HepG2 (cell line): Measurements from ENCODE around the gene CBX2. TPM values are rescaled to one million over a fixed set of nuclear protein-coding genes. Genes with fewer than 3 reads are reported as not detected.
A peak's percentile ranks its signal among the peaks of the same experiment; 100 is the strongest.

Experiments
- AGO2 ChIP-seq: fragments of 200-400 bp; formaldehyde crosslinking; optimal IDR thresholded peaks from 2 replicates; pipeline ENCODE3; 2017; ENCODE audit warnings: mild to moderate bottlenecking, low read depth, low read length, moderate library complexity
- CBX2 ChIP-seq, 2 experiments: fragments of 200-600 bp in 1 of 2; sonication (generic); formaldehyde crosslinking in 1 of 2; IDR thresholded peaks; 2 replicates each; pipeline versions ENCODE4 v1.7.0 to v1.8.1; 2018 to 2022; ENCODE audit warnings: low read depth in 2 of 2, low read length in 1 of 2, mild to moderate bottlenecking in 1 of 2, missing genetic modification reagents in 1 of 2
- DNMT3B ChIP-seq: conservative IDR thresholded peaks from 2 replicates; pipeline ENCODE4 v1.6.1; 2016; ENCODE audit warnings: missing biosample characterization, control low read depth
- DPF2 ChIP-seq: sonication (generic); formaldehyde crosslinking; IDR thresholded peaks from 2 replicates; pipeline ENCODE4 v1.4.0; 2020; ENCODE audit warnings: mild to moderate bottlenecking, low read depth, missing genetic modification reagents, borderline replicate concordance
- HNRNPLL ChIP-seq: fragments of 200-400 bp; formaldehyde crosslinking; IDR thresholded peaks from 2 replicates; pipeline ENCODE4 v1.6.1; 2017; ENCODE audit warnings: mild to moderate bottlenecking, low read depth, low read length; ENCODE audit not compliant: poor library complexity, severe bottlenecking
- HOXA3 ChIP-seq: sonication (generic); formaldehyde crosslinking; IDR thresholded peaks from 2 replicates; pipeline ENCODE4 v1.5.0; 2020; ENCODE audit warnings: missing genetic modification reagents
- MYC ChIP-seq: sonication (generic); formaldehyde crosslinking; IDR thresholded peaks from 2 replicates; pipeline ENCODE4 v1.9.0; 2021; ENCODE audit warnings: missing genetic modification reagents, borderline replicate concordance
- PITX1 ChIP-seq: sonication (generic); formaldehyde crosslinking; IDR thresholded peaks from 2 replicates; pipeline ENCODE4 v1.5.1; 2020; ENCODE audit warnings: mild to moderate bottlenecking, missing genetic modification reagents
- SALL1 ChIP-seq: sonication (generic); formaldehyde crosslinking; IDR thresholded peaks from 2 replicates; pipeline ENCODE4 v1.8.0; 2022; ENCODE audit warnings: mild to moderate bottlenecking, missing genetic modification reagents
- SNAI1 ChIP-seq: sonication (generic); formaldehyde crosslinking; IDR thresholded peaks from 2 replicates; pipeline ENCODE4 v1.5.0; 2020; ENCODE audit warnings: mild to moderate bottlenecking, missing genetic modification reagents, borderline replicate concordance
- SNAPC5 ChIP-seq: sonication (generic); formaldehyde crosslinking; IDR thresholded peaks from 2 replicates; pipeline ENCODE4 v1.8.1; 2023; ENCODE audit warnings: mild to moderate bottlenecking, missing genetic modification reagents, borderline replicate concordance
- SP4 ChIP-seq: sonication (generic); formaldehyde crosslinking; IDR thresholded peaks from 2 replicates; pipeline ENCODE4 v1.8.1; 2023; ENCODE audit warnings: mild to moderate bottlenecking, missing genetic modification reagents
- TEAD3 ChIP-seq: optimal IDR thresholded peaks from 2 replicates; pipeline ENCODE3; 2016; ENCODE audit warnings: borderline replicate concordance
- YY1 ChIP-seq: IDR thresholded peaks from 2 replicates; pipeline ENCODE4 v1.6.1; 2011; ENCODE audit warnings: low read length, low read depth, moderate library complexity, mild to moderate bottlenecking; ENCODE audit not compliant: insufficient read depth, insufficient replicate concordance
- ZFP36L1 ChIP-seq: sonication (generic); formaldehyde crosslinking; IDR thresholded peaks from 2 replicates; pipeline ENCODE4 v1.8.0; 2022; ENCODE audit warnings: mild to moderate bottlenecking, missing genetic modification reagents, moderate library complexity
- ZNF224 ChIP-seq: sonication (generic); formaldehyde crosslinking; IDR thresholded peaks from 2 replicates; pipeline ENCODE4 v1.5.0; 2020; ENCODE audit warnings: mild to moderate bottlenecking, missing genetic modification reagents
- ZNF235 ChIP-seq: sonication (generic); formaldehyde crosslinking; IDR thresholded peaks from 2 replicates; pipeline ENCODE4 v1.8.1; 2023; ENCODE audit warnings: mild to moderate bottlenecking, missing genetic modification reagents, borderline replicate concordance
- ZNF274 ChIP-seq: sonication (generic); formaldehyde crosslinking; IDR thresholded peaks from 2 replicates; pipeline ENCODE4 v1.5.1; 2020; ENCODE audit warnings: mild to moderate bottlenecking, missing genetic modification reagents
- ZNF3 ChIP-seq: IDR thresholded peaks from 2 replicates; pipeline ENCODE4 v1.7.0; 2017; ENCODE audit warnings: inconsistent platforms
- ZNF468 ChIP-seq: sonication (generic); formaldehyde crosslinking; IDR thresholded peaks from 2 replicates; pipeline ENCODE4 v1.8.0; 2022; ENCODE audit warnings: mild to moderate bottlenecking, moderate library complexity, missing genetic modification reagents
- ZNF883 ChIP-seq: sonication (generic); formaldehyde crosslinking; IDR thresholded peaks from 2 replicates; pipeline ENCODE4 v1.5.1; 2020; ENCODE audit warnings: mild to moderate bottlenecking, missing genetic modification reagents; ENCODE audit errors: not compliant biosample characterization
- polyA plus RNA-seq, 8 experiments: library from polyadenylated mRNA; depleted of rRNA in 3 of 8; stranded (reverse) in 7 of 8; unstranded in 1 of 8; fragments of >200 nt; fragmentation: Illumina TruSeq in 4 of 8; extraction: Trizol in 4 of 8; gene quantifications; 2 replicates each; pipeline versions ENCODE4 v1.2.1 to v1.2.3, GENCODE V29; 2011 to 2016; ENCODE audit warnings: low read depth in 4 of 8, missing spikeins in 1 of 8, mixed read lengths in 1 of 8; ENCODE audit not compliant: insufficient read depth in 1 of 8
- total RNA-seq, 5 experiments: library from RNA; depleted of rRNA; stranded (reverse); fragments of >200 nt; fragmentation: Illumina TruSeq; extraction: Trizol; gene quantifications; 2 replicates each; pipeline ENCODE4 v1.2.3, GENCODE V29; 2016; ENCODE audit warnings: low read depth in 1 of 5
- TF ChIP-seq, protein P1 (sequence below): sonication (generic); formaldehyde crosslinking; IDR thresholded peaks from 2 replicates; pipeline ENCODE4 v1.5.0; 2020; ENCODE audit warnings: missing genetic modification reagents

CBX2 gene
- total and polyA plus RNA-seq, 2 of the 13 experiments (the other 11 are each of a cell fraction or from before 2014, with no cell fraction given), result 14.5 to 31.1 TPM

- TF ChIP-seq SP4 (CRISPR knock-in tag) (no peak), PITX1 (CRISPR knock-in tag) (no peak; the same call in 1 of the 2 replicates), SNAPC5 (CRISPR knock-in tag) (no peak), ZNF3 (CRISPR knock-in tag) (no peak), ZNF235 (CRISPR knock-in tag) (no peak), DNMT3B (no peak), ZNF468 (CRISPR knock-in tag) (no peak), SNAI1 (peak; percentile 79; the same call in 1 of the 2 replicates), ZFP36L1 (no peak), SALL1 (CRISPR knock-in tag) (peak; percentile 26; the same call in 1 of the 2 replicates), CBX2 (IDR thresholded peaks at IDR 0.05; ENCODE audit: low read depth, low read length) (no peak), CBX2 (CRISPR knock-in tag; IDR thresholded peaks at IDR 0.05; ENCODE audit: low read depth) (no peak), ZNF224 (CRISPR knock-in tag) (0 out of 2 replicates have a peak, but pooled peaks have one; percentile 44), YY1 (peak; percentile 30), ZNF883 (CRISPR knock-in tag) (peak; percentile 19), MYC (CRISPR knock-in tag) (peak; percentile 65), AGO2 (peak; percentile 90), ZNF274 (CRISPR knock-in tag) (peak; percentile 32; the same call in 1 of the 2 replicates), HOXA3 (CRISPR knock-in tag) (peak; percentile 68; the same call in 1 of the 2 replicates), DPF2 (CRISPR knock-in tag) (no peak), TEAD3 (CRISPR knock-in tag) (peak; percentile 15), HNRNPLL (peak; percentile 25)
- TF ChIP-seq, protein P1, sequence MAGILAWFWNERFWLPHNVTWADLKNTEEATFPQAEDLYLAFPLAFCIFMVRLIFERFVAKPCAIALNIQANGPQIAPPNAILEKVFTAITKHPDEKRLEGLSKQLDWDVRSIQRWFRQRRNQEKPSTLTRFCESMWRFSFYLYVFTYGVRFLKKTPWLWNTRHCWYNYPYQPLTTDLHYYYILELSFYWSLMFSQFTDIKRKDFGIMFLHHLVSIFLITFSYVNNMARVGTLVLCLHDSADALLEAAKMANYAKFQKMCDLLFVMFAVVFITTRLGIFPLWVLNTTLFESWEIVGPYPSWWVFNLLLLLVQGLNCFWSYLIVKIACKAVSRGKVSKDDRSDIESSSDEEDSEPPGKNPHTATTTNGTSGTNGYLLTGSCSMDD, result no peak
Measured at GRCh38 chr17:79836972-79837887, 59.3 kb downstream of the CBX2 start (continued).
